ENCODE data around the gene LRFN2.

LRFN2 gene

DNA sequence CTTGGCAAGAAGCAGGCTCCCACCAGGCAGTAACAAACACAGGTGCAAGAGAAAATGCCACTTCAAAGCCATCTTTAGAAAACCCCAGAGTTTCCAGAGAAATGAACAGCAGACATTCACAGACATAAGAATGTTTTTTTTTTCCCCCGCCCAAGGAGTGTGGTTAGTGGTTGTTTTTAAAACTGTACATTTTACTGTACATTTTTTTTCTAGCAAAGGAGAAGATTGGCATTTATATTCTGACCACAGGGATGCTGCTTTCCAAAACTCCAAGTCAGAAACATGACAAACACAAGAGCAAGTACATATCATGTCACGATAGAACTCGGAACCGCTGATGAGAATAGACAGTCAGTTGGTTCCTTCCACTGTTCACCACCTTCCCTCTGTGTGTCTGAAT lies 197.9 kb downstream of the LRFN2 start:
- DNase-seq (ENCODE audit: low spot score): no peak
- TF ChIP-seq, protein P1, sequence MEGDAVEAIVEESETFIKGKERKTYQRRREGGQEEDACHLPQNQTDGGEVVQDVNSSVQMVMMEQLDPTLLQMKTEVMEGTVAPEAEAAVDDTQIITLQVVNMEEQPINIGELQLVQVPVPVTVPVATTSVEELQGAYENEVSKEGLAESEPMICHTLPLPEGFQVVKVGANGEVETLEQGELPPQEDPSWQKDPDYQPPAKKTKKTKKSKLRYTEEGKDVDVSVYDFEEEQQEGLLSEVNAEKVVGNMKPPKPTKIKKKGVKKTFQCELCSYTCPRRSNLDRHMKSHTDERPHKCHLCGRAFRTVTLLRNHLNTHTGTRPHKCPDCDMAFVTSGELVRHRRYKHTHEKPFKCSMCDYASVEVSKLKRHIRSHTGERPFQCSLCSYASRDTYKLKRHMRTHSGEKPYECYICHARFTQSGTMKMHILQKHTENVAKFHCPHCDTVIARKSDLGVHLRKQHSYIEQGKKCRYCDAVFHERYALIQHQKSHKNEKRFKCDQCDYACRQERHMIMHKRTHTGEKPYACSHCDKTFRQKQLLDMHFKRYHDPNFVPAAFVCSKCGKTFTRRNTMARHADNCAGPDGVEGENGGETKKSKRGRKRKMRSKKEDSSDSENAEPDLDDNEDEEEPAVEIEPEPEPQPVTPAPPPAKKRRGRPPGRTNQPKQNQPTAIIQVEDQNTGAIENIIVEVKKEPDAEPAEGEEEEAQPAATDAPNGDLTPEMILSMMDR (IDR thresholded peaks at IDR 0.05; ENCODE audit: extremely low read depth, insufficient read depth, missing control alignments): no peak
- in situ Hi-C loops (cut with MboI; ENCODE audit: low pct_unique_long_range_greater_than_20kb, low sequenced_read_pairs, unreplicated experiment): no loop called here

DNA sequence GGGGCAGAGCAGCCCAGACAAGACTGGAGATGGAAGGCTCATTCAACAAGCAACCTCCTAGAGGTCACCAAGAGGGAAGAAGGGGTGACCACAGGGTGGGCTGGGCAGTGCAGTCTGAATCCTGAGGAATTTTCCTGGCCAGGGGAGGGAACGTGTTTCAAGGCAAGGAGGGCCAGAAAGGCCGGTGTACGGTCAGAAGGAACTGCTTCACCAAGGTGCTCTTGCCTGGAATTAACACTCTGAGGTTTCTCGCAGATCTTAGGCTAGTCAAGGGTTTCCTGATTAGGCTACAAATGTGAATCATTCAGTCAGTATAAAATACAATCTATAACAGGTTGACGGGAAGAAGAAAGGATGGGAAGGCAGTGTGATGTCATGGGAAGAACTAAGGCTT lies 199.3 kb downstream of the LRFN2 start:
- DNase-seq (ENCODE audit: low spot score): no peak
- TF ChIP-seq, protein P1 (IDR thresholded peaks at IDR 0.05; ENCODE audit: extremely low read depth, insufficient read depth, missing control alignments): no peak
- in situ Hi-C loops (cut with MboI; ENCODE audit: low pct_unique_long_range_greater_than_20kb, low sequenced_read_pairs, unreplicated experiment): no loop called here

DNA sequence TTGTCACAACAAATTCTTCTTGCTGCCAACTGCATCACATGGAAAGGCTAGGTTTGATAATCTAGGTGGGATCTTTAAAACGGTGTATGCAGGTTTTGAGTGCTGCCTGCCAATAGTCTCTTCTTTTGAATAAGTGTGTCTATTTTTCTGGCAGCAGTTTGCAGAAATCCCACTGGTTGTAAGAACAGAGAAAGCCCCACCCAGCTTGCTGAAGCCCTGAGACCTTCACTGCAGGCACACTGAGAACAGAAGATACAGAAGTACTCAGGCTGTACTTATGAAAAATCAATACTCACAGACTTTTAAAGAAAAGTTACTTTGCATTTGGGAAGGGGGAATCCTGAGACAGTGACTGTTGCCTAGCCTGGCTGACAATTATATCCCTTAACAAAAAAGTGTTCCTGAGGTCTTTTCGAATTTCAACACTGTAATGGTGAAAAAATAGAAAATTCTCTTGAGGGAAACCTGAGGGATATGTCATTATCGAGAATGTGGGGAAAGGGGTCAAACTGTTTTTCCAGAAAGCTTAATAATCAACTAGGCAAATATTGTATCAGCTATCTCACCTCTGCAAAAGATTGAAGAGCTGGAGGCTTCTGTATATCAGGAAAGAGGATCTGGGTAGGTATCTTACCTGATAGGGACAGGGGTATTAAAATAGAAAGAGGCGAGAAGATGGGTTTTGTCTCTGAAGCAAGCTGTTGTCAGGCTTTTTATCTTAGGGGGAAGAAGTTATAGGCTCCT lies 199.9 kb downstream of the LRFN2 start:
- in situ Hi-C loops (cut with MboI; ENCODE audit: low pct_unique_long_range_greater_than_20kb, low sequenced_read_pairs, unreplicated experiment): no loop called here
- no peak for DNase-seq (ENCODE audit: low spot score)
- TF ChIP-seq, protein P1 (IDR thresholded peaks at IDR 0.05; ENCODE audit: extremely low read depth, insufficient read depth, missing control alignments): no peak

DNA sequence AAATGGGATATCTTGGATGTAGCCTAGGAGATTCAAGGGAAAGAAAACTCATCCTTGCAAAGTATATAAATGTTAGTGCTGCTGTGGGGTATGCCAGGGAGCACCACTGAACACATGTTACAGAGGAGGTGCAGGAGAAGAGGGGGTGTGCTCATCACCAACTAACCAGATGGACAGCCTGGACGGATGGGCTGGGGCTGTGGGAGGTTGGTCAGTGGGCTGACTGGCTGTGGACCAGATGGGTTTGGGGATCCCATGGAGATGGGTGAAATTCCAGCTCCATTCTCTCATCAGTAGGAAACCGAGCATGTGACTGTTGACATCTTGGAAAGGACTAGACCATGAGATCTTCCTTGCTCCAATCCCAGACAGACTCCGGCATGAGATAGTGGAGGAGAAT lies 201.0 kb downstream of the LRFN2 start:
- TF ChIP-seq, protein P1 (IDR thresholded peaks at IDR 0.05; ENCODE audit: extremely low read depth, insufficient read depth, missing control alignments): no peak
- DNase-seq (ENCODE audit: low spot score): no peak
- in situ Hi-C loops (cut with MboI; ENCODE audit: low pct_unique_long_range_greater_than_20kb, low sequenced_read_pairs, unreplicated experiment): no loop called here

DNA sequence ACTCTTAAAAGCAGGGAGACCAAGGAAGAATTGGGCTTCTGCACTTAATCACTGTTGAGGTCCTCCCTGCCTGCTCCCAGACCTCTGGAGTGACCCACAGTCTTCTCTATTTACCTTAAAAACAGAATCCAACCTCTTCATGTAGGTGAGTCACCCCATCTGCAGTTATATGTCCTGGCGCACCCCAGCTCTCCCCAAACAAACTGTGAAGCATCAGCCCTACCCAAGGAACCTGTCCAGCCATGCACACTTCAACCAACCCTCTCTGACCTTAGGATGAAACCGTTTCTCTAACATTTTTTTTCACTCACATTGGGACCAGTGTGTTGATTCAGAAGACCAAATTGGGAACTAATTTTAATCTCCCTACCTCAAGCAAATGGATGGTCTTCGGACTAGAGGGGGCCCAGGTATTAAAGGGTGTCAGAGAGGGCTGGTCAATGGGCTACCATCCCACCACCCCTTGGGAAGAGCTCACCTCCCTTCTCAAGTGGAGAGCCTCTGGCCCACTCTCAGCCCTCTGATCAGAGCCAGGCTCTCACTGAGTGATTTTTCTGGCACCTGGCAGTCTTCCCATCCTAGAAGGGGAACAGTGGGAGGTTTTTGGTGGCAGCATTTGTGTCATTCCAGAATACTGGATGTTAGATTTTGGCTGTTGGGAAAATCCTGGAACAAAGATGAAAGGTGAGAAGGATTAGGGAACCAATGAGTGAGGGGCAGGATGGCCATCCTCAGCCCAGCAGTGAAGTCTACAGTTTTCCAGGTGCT lies 203.6 kb downstream of the LRFN2 start:
- TF ChIP-seq, protein P1 (IDR thresholded peaks at IDR 0.05; ENCODE audit: extremely low read depth, insufficient read depth, missing control alignments): no peak
- no peak for DNase-seq (ENCODE audit: low spot score)
- in situ Hi-C loops (cut with MboI; ENCODE audit: low pct_unique_long_range_greater_than_20kb, low sequenced_read_pairs, unreplicated experiment): no loop called here

DNA sequence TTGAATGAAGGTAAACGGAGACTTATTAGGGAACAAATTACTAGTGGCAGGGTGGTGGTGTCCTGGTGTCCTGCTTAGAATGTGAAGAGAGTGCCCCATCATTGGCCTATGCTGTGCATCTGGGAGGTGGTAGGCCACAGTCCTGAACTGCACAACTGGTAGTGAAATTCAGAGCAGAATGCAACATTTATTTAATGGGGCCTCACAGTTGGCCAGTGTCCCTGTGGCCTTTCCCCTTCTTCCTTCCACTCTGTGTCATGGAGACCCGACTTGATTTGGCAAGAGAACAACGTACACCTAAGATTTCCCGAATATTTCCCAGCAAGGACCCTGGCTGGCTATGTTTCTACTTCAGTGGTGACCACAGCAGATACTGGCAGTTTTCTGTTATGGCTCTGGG lies 206.9 kb downstream of the LRFN2 start:
- in situ Hi-C loops (cut with MboI; ENCODE audit: low pct_unique_long_range_greater_than_20kb, low sequenced_read_pairs, unreplicated experiment): no loop called here
- DNase-seq (ENCODE audit: low spot score): no peak
- TF ChIP-seq, protein P1 (IDR thresholded peaks at IDR 0.05; ENCODE audit: extremely low read depth, insufficient read depth, missing control alignments): no peak

Data from GM13977 (cell line).